Skeletal muscle tissue (tissue), 4 donors: ENCODE results near the gene ITGAD. TPM values are rescaled to one million over a fixed set of nuclear protein-coding genes. Genes with fewer than 3 reads are reported as not detected.

ENCODE experiments used
- H3K27ac ChIP-seq: one replicate; pipeline ENCODE4 v1.7.0; 2013; ENCODE audit warnings: mild to moderate bottlenecking, low read depth, low read length, inconsistent platforms
- H3K27me3 ChIP-seq, 3 donors: one replicate each; pipeline ENCODE4 v1.7.0; 2013; ENCODE audit warnings: low read length in 3 of 3; ENCODE audit not compliant: control insufficient read depth in 3 of 3, insufficient read depth in 3 of 3
- H3K36me3 ChIP-seq, 3 donors: one replicate each; pipeline ENCODE4 v1.7.0; 2013; ENCODE audit warnings: low read length in 3 of 3; ENCODE audit not compliant: control insufficient read depth in 3 of 3, insufficient read depth in 3 of 3
- H3K4me1 ChIP-seq, 3 donors: one replicate each; pipeline ENCODE4 v1.7.0; 2013; ENCODE audit warnings: low read length in 3 of 3, mild to moderate bottlenecking in 3 of 3; ENCODE audit not compliant: control insufficient read depth in 3 of 3, insufficient read depth in 3 of 3
- H3K4me3 ChIP-seq, 3 donors: one replicate each; pipeline ENCODE4 v1.7.0; 2013; ENCODE audit warnings: low read length in 3 of 3
- H3K9ac ChIP-seq, 3 donors: one replicate each; pipeline ENCODE4 v1.7.0; 2013; ENCODE audit warnings: low read length in 3 of 3, mild to moderate bottlenecking in 3 of 3, moderate library complexity in 2 of 3, low read depth in 1 of 3
- H3K9me3 ChIP-seq, 3 donors: one replicate each; pipeline ENCODE4 v1.7.0; 2013; ENCODE audit warnings: low read length in 3 of 3; ENCODE audit not compliant: control insufficient read depth in 3 of 3
- total RNA-seq: library from RNA; depleted of rRNA; stranded (reverse); fragments of >200 nt; gene quantifications from one replicate; pipeline ENCODE4 v1.2.3, GENCODE V29; 2014
- donor health status: Osteomylitis.

ITGAD gene
- total RNA-seq, 1 donor from 2014 or later = under 0.01 TPM

- peaks cover 0 to 6% (median 0%) of the 10 kb centered on the region in 3 donors for H3K27me3 ChIP-seq
- H3K9me3 ChIP-seq = no peaks in the 10 kb centered on the region
- H3K36me3 ChIP-seq = no peaks in the 10 kb centered on the region
- H3K4me3 ChIP-seq = no peak overlapping the region
- peaks cover 0 to 11% (median 8%) of the 10 kb centered on the region in 3 donors for H3K4me1 ChIP-seq
- no peak overlapping the region for H3K27ac ChIP-seq
- H3K9ac ChIP-seq = no peak overlapping the region
These were observed 10.5 kb upstream of the ITGAD start for GRCh38 chr16:31382485-31383161.

- H3K4me1 ChIP-seq = peaks cover 0 to 11% (median 8%) of the 10 kb centered on the region in 3 donors
- H3K27ac ChIP-seq = no peak overlapping the region
- no peak overlapping the region for H3K9ac ChIP-seq
- no peaks in the 10 kb centered on the region for H3K9me3 ChIP-seq
- H3K36me3 ChIP-seq = no peaks in the 10 kb centered on the region
- peaks cover 0 to 4% (median 0%) of the 10 kb centered on the region in 3 donors for H3K27me3 ChIP-seq
- H3K4me3 ChIP-seq = no peak overlapping the region
These were observed 7.5 kb upstream of the ITGAD start for GRCh38 chr16:31385680-31386079.

GRCh38 chr16:31386157-31386984 is 6.8 kb upstream of the ITGAD start:
- Histone ChIP-seq H3K9me3 (no peaks in the 10 kb centered on the region), H3K36me3 (no peaks in the 10 kb centered on the region), H3K4me3 (no peak overlapping the region), H3K27ac (no peak overlapping the region), H3K9ac (peak overlapping the region in 1 of 3 donors; percentile 3), H3K4me1 (peaks cover 0 to 11% (median 8%) of the 10 kb centered on the region in 3 donors), H3K27me3 (peaks cover 0 to 4% (median 0%) of the 10 kb centered on the region in 3 donors)

- H3K36me3 ChIP-seq = no peaks in the 10 kb centered on the region
- H3K27ac ChIP-seq = no peak overlapping the region
- H3K4me1 ChIP-seq = peaks cover 0 to 11% (median 5%) of the 10 kb centered on the region in 3 donors
- no peaks in the 10 kb centered on the region for H3K9me3 ChIP-seq
- peaks cover 0 to 5% (median 5%) of the 10 kb centered on the region in 3 donors for H3K27me3 ChIP-seq
- H3K4me3 ChIP-seq = no peak overlapping the region
- no peak overlapping the region for H3K9ac ChIP-seq
These were observed 4.6 kb upstream of the ITGAD start for GRCh38 chr16:31388535-31388934.

- Histone ChIP-seq H3K9ac (no peak overlapping the region), H3K4me1 (peaks cover 0 to 11% (median 4%) of the 10 kb centered on the region in 3 donors), H3K36me3 (no peaks in the 10 kb centered on the region), H3K27ac (no peak overlapping the region), H3K27me3 (peaks cover 0 to 10% (median 6%) of the 10 kb centered on the region in 3 donors), H3K4me3 (no peak overlapping the region), H3K9me3 (no peaks in the 10 kb centered on the region)
These were observed 2.6 kb upstream of the ITGAD start for GRCh38 chr16:31390504-31391041.

- Histone ChIP-seq H3K4me1 (no peaks in the 10 kb centered on the region), H3K9ac (no peak overlapping the region), H3K9me3 (no peaks in the 10 kb centered on the region), H3K27me3 (peaks cover 0 to 13% (median 10%) of the 10 kb centered on the region in 3 donors), H3K4me3 (no peak overlapping the region), H3K36me3 (no peaks in the 10 kb centered on the region), H3K27ac (no peak overlapping the region)
These were observed 2.5 kb downstream of the ITGAD start for GRCh38 chr16:31395647-31396046.

GRCh38 chr16:31397096-31397660 is 4.0 kb downstream of the ITGAD start:
- H3K9ac ChIP-seq = no peak overlapping the region
- no peaks in the 10 kb centered on the region for H3K36me3 ChIP-seq
- no peak overlapping the region for H3K4me3 ChIP-seq
- no peak overlapping the region for H3K27ac ChIP-seq
- H3K27me3 ChIP-seq = peaks cover 0 to 13% (median 10%) of the 10 kb centered on the region in 3 donors
- no peaks in the 10 kb centered on the region for H3K4me1 ChIP-seq
- H3K9me3 ChIP-seq = no peaks in the 10 kb centered on the region

- no peaks in the 10 kb centered on the region for H3K36me3 ChIP-seq
- no peaks in the 10 kb centered on the region for H3K4me1 ChIP-seq
- H3K27ac ChIP-seq = no peak overlapping the region
- no peak overlapping the region for H3K9ac ChIP-seq
- H3K4me3 ChIP-seq = no peak overlapping the region
- peaks cover 0 to 13% (median 10%) of the 10 kb centered on the region in 3 donors for H3K27me3 ChIP-seq
- H3K9me3 ChIP-seq = no peaks in the 10 kb centered on the region
These were observed 4.6 kb downstream of the ITGAD start for GRCh38 chr16:31397701-31398100.

GRCh38 chr16:31400191-31400590 is 7.1 kb downstream of the ITGAD start:
- H3K4me1 ChIP-seq = peaks cover 0 to 3% (median 0%) of the 10 kb centered on the region in 3 donors
- no peaks in the 10 kb centered on the region for H3K9me3 ChIP-seq
- no peaks in the 10 kb centered on the region for H3K36me3 ChIP-seq
- H3K27me3 ChIP-seq = peaks cover 0 to 4% (median 3%) of the 10 kb centered on the region in 3 donors
- no peak overlapping the region for H3K9ac ChIP-seq
- no peak overlapping the region for H3K27ac ChIP-seq
- H3K4me3 ChIP-seq = no peak overlapping the region
